ENCODE results near the gene PHACTR1.
"Not testable (repeated sequence)": the region's sequence is repeated elsewhere in the genome, so short reads cannot be mapped to it uniquely, and the experiment has no call there.

PHACTR1 gene

GRCh38 chr6:12903246-12903645 is 186.7 kb downstream of the PHACTR1 start:
- no peak for DNase-seq

GRCh38 chr6:12909833-12910232 is 193.3 kb downstream of the PHACTR1 start:
- no peak for DNase-seq

- peak; percentile 29 for DNase-seq
These were observed 194.9 kb downstream of the PHACTR1 start for GRCh38 chr6:12911427-12911826.

GRCh38 chr6:12913201-12913600 is 196.6 kb downstream of the PHACTR1 start:
- no peak for DNase-seq

- no peak for DNase-seq
These were observed 199.4 kb downstream of the PHACTR1 start for GRCh38 chr6:12916006-12916405.

GRCh38 chr6:12916420-12917136 is 200.0 kb downstream of the PHACTR1 start:
- DNase-seq = no peak

- DNase-seq = no peak
These were observed 204.9 kb downstream of the PHACTR1 start for GRCh38 chr6:12921467-12921866.

- no peak for DNase-seq
These were observed 207.2 kb downstream of the PHACTR1 start for GRCh38 chr6:12923644-12924235.

GRCh38 chr6:12924911-12925310 is 208.3 kb downstream of the PHACTR1 start:
- DNase-seq = no peak

- DNase-seq = no peak
These were observed 211.2 kb downstream of the PHACTR1 start for GRCh38 chr6:12927746-12928145.

- no peak for DNase-seq
These were observed 213.1 kb downstream of the PHACTR1 start for GRCh38 chr6:12929678-12930077.

- DNase-seq = no peak
These were observed 215.1 kb downstream of the PHACTR1 start for GRCh38 chr6:12931639-12932038.

GRCh38 chr6:12935637-12936036 is 219.1 kb downstream of the PHACTR1 start:
- no peak for DNase-seq

GRCh38 chr6:12937971-12938370 is 221.4 kb downstream of the PHACTR1 start:
- DNase-seq = no peak

GRCh38 chr6:12939314-12939713 is 222.7 kb downstream of the PHACTR1 start:
- no peak for DNase-seq

GRCh38 chr6:12941422-12941821 is 224.9 kb downstream of the PHACTR1 start:
- DNase-seq = no peak

GRCh38 chr6:12943549-12943948 is 227.0 kb downstream of the PHACTR1 start:
- no peak for DNase-seq

GRCh38 chr6:12944001-12944400 is 227.4 kb downstream of the PHACTR1 start:
- no peak for DNase-seq

GRCh38 chr6:12944528-12944927 is 228.0 kb downstream of the PHACTR1 start:
- not testable (repeated sequence) for DNase-seq

- DNase-seq = no peak
These were observed 230.7 kb downstream of the PHACTR1 start for GRCh38 chr6:12947151-12947871.

GRCh38 chr6:12947967-12948366 is 231.4 kb downstream of the PHACTR1 start:
- no peak for DNase-seq

- no peak for DNase-seq
These were observed 234.4 kb downstream of the PHACTR1 start for GRCh38 chr6:12950976-12951375.

GRCh38 chr6:12951415-12951814 is 234.8 kb downstream of the PHACTR1 start:
- DNase-seq = no peak

- DNase-seq = no peak
These were observed 235.8 kb downstream of the PHACTR1 start for GRCh38 chr6:12952318-12952717.
